Measurements from ENCODE around the gene C4B.
"Not testable (repeated sequence)": the region's sequence is repeated elsewhere in the genome, so short reads cannot be mapped to it uniquely, and the experiment has no call there.

- TF ChIP-seq, protein P1, sequence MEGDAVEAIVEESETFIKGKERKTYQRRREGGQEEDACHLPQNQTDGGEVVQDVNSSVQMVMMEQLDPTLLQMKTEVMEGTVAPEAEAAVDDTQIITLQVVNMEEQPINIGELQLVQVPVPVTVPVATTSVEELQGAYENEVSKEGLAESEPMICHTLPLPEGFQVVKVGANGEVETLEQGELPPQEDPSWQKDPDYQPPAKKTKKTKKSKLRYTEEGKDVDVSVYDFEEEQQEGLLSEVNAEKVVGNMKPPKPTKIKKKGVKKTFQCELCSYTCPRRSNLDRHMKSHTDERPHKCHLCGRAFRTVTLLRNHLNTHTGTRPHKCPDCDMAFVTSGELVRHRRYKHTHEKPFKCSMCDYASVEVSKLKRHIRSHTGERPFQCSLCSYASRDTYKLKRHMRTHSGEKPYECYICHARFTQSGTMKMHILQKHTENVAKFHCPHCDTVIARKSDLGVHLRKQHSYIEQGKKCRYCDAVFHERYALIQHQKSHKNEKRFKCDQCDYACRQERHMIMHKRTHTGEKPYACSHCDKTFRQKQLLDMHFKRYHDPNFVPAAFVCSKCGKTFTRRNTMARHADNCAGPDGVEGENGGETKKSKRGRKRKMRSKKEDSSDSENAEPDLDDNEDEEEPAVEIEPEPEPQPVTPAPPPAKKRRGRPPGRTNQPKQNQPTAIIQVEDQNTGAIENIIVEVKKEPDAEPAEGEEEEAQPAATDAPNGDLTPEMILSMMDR (IDR thresholded peaks at IDR 0.05), result not testable (repeated sequence)
- not testable (repeated sequence) for TF ChIP-seq POLR2AphosphoS5, POLR2A (IDR thresholded peaks at IDR 0.05)
Observed at GRCh38 chr6:32003301-32003700, 11.3 kb upstream of the C4B start.

Measured in breast epithelium (tissue), 3 donors.